HG03135 (cell line): Measurements from ENCODE around the gene TEX264.
"Not testable (repeated sequence)": the region's sequence is repeated elsewhere in the genome, so short reads cannot be mapped to it uniquely, and the experiment has no call there.

ENCODE experiments used
- ATAC-seq: cut with Tn5 transposase; IDR thresholded peaks from one replicate; pipeline ENCODE4 v1.9.1; 2021; ENCODE audit warnings: mild to moderate bottlenecking, moderate library complexity; ENCODE audit not compliant: unreplicated experiment

Gene TEX264, protein sequence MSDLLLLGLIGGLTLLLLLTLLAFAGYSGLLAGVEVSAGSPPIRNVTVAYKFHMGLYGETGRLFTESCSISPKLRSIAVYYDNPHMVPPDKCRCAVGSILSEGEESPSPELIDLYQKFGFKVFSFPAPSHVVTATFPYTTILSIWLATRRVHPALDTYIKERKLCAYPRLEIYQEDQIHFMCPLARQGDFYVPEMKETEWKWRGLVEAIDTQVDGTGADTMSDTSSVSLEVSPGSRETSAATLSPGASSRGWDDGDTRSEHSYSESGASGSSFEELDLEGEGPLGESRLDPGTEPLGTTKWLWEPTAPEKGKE

DNA sequence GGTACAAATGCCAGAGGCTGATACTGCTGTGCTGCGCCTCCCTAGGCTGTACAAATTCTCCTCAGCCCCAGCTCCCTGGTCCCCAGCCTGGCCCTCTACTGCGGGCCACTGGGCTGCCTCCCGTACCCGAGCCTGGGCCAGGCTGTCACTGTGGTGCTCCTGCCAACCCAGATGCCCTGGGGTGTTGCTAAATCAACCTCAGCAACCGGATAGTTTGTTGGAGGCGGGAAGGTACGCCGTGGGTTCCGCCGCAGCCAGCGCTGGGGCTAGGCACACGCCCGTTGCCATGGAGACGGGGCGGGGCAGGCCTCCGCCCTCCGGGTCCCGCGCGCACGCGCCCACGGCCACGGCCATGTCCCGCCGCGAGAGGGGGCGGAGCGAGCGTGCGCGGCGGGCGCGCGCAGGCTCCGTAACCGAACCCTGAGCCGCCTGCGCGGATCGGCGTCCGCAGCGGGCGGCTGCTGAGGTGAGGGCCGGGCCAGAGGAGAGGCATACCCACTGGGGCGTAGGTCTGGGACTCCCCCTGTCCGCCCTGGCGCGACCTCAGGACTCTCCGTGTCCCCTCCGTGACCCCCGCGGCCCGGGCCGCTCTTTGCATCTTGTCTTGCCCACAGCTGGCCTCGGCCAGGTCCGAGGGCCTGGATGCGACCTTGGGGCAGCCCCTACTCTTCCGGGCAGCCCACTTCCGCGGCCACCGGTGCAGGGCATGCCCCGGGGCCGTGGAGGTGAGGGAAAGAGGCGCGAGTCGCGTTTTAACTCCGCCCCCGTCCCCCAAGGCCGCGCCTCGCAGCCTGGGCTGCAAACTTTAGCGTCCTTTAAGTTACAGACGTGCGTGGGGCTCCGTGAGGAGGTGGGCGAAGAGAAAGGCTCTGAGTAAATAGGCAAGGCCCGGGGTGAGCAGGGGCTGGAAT lies at the start of gene TEX264:
TEX264 (plus strand) TSS at position 430 of the 911 bp plus-strand sequence. CDS start 3,053 bp downstream, outside the sequence.
- ATAC-seq: peak; percentile 73

DNA sequence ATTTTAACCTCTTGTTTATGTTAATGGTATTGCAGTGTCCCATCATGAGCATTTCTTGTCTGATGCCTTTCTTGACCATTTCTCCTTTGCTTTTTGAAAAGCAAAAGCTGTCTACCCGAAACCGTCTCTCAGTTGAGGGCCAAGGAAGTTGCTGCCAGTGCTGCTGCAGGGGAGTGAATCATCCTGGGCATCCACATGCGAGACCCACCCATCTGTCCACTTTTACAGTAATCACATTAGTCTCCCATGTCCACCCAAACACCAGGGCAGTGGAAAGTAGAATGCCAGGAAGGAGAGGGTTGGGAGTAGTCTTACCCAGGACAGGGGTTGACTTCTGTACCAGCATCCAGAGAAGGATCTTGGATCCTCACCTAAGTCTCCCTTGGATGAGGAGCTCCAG lies 48.6 kb upstream of the TEX264 start:
- no peak for ATAC-seq

DNA sequence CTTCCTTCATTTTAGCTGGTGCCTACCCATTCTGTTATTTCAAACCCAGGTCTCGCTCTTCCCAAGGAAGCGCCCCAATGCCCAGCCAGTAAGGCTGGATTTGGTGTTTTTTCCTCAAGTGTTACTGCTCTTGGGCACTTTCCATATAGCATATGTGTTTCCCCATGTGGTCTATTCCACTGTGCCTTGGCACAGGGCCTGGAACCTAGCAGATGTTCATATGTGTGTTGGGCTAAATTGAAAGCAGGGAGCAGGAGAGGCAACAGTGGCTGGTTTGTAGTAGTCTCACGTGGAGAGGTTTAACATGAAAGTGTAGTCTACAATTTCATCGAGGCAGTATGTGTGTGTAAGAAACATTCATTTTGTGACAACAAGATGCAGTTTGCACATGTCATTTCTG lies 48.2 kb upstream of the TEX264 start:
- ATAC-seq: no peak

DNA sequence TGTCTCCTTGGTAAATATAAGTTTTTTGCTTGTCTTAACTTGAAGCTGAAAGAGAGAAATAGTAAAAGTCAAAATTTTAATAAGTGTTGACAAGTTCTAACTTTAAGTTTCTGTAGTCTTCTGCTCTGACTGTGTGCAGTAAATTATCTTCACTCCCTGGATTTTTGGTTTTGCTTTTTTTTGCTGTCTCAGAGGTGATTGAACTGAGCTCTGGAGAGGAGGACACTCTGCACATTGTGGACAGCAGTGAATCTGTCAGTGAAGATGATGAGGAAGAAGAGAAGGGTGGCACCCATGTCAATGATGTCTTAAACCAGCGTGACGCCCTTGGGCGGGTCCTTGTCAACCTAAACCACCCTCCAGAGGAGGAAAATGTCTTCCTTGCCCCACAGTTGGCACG lies 40.5 kb upstream of the TEX264 start:
- no peak for ATAC-seq

DNA sequence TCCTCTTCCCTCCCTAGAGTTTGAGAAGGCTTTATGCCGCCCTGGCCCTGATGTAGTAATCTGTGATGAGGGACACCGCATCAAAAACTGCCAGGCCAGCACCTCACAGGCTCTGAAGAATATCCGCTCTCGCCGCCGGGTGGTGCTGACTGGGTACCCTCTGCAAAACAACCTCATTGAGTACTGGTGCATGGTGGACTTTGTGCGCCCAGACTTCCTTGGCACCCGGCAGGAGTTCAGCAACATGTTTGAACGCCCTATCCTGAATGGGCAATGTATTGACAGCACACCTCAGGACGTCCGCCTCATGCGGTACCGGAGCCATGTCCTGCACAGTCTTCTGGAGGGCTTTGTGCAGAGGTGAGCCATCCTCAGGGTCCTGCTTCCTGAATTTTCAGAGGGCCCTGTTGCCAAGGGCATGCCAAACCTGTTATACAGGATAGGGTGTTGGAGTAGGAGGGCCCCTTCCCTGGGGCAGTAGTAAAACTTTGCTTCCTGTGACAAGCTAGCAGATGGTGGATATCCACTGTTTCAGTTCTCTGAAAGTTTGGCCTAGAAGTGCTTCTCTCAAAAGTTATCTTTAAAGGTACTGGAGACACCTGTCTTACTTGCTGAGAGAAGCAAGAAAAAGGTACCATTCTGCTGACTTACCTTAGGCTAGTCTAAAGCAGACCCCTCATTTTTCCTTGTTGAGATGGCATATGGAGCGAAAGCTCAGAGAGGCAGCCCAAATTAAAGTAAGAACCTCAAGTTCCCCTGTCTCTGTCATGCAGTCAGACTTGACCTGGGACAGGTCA lies 33.7 kb upstream of the TEX264 start:
- ATAC-seq: no peak

DNA sequence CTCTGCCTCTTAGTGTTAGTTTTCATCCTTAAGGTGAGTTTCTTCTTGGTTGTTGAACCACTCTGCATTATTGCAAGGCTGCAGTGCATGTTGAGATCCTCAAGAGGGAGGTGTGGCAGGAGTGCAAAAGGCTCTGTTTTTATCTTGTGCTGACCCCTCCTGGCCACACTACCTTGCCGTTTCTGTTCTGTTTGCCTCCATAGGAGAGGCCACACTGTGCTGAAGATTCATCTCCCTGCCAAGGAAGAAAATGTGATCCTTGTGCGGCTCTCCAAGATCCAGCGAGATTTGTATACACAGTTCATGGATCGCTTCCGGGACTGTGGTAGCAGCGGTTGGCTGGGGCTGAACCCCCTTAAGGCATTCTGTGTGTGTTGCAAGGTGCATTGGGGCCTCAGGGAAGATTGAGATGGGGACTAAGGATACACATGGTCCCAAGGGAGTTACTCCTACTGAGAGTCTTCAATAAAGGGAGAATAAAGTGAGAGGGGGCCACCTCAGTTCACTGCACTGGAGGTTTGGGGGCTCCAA lies 33.0 kb upstream of the TEX264 start:
- ATAC-seq: peak; percentile 76

DNA sequence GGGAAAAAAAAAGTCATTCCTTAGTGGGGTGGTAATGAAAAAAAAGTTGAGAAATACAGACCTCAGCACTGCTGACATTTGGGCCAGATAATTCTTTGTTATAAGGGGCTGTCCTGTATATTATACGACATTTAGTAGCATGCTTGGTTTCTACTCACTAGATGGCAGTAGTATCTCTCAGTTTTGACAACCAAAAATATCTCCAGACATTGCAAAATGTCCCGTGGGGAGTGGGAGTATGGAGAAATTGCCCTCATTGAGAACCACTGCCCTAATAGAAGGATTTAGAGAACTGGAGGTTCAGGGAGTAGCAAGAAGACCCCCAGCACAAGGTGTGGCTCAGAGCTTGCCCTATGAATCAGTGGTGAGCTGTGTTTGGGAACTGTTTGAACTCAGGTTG lies 28.6 kb upstream of the TEX264 start:
- ATAC-seq: no peak

DNA sequence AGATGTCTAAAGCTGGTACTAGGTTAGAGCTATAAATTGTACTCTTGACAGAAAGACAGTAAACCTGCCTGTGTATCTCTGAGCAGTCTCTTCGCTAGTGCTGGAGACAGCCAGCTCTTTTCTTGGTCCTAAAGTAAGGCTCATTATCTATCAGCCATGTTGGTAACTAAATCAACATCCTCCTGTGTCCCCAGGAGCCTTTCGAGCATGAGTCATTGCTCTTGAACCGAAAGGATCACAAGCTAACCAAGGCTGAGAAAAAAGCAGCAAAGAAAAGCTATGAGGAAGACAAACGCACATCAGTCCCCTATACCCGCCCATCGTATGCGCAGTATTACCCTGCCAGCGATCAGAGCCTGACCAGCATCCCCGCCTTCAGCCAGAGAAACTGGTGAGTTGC lies 25.0 kb upstream of the TEX264 start:
- ATAC-seq: no peak

DNA sequence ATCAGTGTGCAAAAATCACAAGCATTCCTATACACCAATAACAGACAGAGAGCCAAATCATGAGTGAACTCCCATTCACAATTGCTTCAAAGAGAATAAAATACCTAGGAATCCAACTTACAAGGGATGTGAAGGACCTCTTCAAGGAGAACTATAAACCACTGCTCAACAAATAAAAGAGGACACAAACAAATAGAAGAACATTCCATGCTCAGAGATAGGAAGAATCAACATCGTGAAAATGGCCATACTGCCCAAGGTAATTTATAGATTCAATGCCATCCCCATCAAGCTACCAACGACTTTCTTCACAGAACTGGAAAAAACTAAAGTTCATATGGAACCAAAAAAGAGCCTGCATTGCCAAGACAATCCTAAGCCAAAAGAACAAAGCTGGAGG lies 18.9 kb upstream of the TEX264 start:
- ATAC-seq: not testable (repeated sequence)

DNA sequence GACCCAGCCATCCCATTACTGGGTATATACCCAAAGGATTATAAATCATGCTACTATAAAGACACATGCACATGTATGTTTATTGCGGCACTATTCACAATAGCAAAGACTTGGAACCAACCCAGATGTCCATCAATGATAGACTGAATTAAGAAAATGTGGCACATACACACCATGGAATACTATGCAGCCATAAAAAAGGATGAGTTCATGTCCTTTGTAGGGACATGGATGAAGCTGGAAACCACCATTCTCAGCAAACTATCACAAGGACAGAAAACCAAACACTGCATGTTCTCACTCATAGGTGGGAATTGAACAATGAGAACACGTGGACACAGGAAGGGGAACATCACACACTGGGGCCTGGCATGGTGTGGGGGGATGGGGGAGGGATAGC lies 17.6 kb upstream of the TEX264 start:
- ATAC-seq: not testable (repeated sequence)

DNA sequence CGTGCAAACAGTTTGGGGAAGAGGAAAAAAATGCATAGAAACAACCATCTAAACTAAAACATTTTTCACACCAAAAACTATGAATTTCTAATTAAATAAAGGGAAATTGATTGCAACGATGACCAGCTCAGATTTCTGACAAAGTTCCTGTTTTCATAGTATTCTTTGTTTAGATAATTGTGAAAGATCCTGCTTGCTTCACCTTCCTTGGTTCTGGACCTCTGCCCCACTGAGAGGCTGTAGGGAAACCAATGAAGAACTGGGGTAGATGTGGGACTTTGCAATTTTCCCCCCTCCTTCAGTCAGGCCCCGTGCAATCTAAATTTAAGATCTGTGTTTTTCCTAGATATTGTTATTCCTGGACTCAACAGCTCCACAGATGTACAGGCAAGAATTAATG lies 13.8 kb upstream of the TEX264 start:
- no peak for ATAC-seq

DNA sequence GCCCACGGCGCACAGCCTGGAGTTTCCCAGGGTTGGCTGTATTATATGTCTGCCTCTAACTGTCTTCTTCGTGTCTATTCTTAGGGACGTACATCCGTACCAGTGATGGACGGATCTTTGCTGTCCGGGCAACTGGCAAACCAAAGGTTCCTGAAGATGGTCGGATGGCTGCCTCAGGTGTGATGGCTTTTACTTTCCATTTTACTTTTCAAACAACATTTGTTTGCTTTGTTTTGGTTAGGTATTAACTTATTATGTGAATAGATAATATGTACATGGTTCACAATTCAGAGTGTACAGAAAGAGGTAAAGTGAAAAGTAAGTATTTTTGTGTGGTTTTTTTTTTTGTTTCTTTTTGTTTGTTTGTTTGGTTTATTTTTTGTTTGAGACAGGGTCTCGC lies 11.1 kb upstream of the TEX264 start:
- ATAC-seq: no peak

DNA sequence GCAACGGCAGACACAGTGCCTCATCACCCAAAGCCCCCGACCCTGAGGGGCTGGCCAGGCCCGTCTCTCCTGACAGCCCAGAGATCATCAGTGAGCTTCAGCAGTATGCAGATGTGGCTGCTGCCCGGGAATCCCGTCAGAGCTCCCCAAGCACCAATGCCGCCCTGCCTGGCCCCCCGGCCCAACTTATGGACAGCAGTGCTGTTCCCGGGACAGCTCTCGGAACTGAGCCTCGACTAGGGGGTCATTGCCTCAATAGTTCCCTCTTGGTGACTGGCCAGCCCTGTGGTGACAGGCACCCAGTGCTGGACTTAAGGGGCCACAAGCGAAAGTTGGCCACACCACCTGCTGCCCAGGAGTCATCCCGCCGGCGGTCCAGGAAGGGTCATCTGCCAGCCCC lies 8.6 kb upstream of the TEX264 start:
- ATAC-seq: no peak

DNA sequence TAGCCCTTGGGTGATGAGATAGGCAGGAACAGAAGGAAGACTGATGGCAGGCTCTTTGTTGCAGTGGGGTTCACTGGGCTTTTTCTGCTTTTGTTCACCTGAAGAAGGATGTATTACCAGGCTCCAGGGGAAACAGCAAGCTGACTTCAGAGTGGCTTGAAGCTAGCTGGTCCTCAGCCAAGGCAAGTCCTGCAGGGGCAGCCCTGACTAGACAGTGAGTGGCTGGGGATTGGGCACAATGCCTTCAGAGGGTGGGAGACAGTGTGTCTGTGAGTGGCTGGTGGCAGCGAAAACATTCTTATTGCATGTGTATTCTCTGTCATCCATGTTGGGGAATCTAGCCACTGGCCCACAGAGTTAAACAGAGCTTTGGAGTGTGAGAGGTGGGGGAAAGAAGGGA lies 2.3 kb upstream of the TEX264 start:
- ATAC-seq: no peak

DNA sequence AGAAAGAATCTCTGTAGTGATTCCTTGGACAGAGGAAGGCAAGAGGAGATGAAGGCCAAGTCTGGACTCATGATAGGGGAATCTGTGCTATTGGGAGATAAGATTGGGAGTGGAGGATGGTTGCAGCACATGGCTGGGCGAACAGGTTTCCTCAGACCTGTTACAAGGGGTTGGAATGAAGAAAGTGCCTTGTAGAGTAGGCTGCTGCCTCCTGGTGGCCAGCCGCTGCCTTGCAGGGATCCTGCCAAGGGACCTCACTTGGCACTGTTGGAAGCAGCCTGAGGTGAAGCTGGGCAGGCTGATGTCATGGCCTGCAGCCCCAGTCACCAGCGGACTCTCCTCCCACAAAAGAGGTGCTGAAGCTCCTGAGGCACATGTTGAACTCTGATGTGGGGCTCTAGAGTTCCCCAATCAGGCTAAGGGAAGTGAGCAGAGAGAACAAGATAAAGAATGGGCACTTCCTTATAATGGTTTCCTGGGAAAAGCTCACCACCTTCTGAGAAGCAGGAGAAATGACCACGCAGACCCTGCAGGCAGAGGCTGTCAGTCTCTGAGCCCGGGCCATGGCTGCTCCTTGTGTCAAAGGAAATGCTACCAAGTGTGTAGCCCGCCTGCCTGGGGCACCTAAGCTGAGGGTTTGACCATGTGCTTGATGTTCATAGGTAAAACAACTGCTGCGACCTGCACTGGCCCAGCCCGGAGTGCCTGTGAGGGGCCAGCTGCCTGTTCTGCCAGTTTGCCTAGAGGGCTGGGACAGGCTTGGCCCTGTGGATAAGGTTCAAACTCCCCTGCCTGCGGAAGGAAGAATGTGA lies 1.6 kb upstream of the TEX264 start:
- no peak for ATAC-seq

DNA sequence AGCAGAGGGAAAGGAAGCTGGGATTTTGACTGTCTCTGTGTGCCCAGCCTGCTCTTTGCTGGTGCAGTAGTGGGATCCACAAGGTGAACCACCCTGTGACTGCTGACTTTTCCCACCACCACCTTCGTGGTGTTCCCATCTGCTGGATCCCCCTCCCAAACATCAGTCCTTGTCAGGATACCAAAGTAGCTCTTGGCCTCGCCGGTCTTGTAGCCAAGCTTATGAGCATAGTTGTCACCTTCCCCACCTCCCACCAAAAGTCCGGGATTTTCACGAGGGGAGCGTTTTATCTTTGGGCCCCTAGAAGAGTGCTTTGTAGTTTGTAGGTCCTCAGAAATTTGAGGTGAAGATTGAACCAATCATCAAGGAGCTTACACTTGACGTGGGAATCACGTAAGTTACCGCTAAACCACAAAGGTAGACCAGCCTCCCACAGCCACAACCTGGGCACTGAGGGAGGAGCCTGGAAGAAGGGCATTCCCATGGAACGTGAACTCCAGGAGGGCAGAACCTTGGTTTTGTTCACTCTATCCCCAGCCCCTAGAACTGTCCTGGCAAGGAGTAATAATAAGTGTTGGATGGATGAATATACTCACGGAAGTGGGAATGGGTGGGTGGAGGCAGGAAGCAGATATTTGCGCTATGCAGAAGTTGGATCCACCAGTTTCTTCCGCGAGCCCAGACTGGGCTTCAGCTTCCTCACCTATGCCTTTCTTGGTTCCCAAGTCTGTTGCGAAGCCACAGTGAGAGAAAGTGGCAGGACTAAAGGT lies 814 bp upstream of the TEX264 start:
- ATAC-seq: no peak

DNA sequence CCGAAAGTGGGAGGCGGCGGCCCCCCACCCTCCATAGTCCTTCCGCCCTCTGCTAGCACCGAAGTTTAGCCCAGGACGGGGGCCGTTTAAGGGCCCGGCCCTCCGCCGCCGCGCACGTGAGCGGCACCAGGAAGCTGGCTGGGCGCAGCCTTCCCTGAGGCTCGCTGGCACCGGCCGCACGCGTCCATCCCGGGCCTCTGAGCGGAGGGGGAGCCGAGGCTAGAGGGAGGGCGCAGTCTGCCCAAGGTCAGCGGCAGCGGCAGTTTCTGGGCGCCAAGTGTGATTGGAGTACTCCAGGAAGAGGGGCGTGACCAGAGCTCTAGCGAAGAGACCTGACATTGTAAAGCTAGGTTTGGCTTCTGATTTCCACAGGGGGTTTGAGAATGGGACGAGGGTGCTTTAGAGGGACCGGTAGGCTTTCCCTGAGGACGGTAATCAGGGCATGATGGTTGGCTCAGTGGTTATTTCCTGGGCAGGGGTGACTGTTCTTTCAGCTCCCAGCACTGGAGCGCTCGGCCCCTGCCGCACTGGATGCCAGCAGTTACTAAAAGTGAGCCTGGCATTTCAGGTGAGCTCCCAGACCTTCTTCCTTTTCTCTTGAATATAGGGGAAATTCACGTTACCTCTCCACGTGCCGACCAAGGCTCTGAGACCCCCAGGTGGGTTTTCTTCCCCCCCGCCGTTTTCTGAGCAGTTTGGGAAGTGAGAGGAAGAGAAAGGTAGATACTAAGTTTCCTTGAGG lies 853 bp downstream of the TEX264 start:
- ATAC-seq: peak; percentile 38

DNA sequence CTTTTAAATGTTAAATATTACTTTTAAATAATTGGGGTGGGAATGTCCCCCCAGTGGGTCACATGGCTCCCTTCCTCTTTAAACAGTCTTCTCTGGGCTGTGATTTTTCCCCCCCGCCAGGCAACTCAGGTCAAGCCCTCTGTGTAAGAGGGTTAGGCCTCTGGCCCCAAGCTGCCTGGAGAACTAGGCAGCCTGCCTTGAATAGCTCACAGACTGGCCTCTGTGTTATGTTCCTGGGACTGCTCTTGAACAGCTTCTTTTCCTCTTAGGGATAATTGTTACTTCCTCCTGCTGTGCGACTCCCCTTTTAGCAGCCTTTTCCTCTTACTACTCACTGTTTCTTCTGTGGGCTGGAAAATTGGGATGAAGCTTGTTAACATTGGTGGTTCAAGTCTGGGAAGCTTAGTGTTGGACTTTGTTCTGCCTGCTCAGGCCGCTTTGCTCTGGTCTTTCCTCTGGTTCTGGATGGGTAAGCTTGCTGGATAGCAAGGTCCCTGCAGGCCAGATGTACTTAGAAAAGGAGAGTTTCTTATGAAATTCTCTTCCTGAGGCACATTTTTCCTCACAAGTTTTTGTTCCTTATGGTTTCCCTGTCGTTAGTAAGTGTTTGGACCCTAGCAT lies 2.2 kb downstream of the TEX264 start:
- no peak for ATAC-seq
